Measurements from ENCODE around the gene RAPGEF2.

RAPGEF2 gene

GRCh38 chr4:159204566-159204965, 101.7 kb downstream of the RAPGEF2 start:
- DNase-seq: no peak

DNA sequence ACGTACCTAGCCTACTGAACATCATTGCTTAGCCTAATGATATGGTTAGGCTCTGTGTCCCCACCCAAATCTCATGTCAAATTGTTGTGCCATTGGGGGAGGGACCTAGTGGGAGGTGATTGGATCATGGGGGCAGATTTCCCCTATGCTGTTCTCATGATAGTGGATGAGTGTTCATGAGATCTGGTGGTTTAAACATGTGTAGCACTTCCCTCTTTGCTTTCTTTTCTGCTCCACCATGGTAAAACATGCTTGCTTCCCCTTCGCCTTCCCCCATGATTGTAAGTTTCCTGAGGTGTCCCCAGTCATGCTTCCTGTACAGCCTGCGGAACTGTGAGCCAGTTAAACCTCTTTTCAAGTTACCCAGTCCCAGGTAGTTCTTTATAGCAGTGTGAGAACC, 102.6 kb downstream of the RAPGEF2 start:
- no peak for DNase-seq

DNA sequence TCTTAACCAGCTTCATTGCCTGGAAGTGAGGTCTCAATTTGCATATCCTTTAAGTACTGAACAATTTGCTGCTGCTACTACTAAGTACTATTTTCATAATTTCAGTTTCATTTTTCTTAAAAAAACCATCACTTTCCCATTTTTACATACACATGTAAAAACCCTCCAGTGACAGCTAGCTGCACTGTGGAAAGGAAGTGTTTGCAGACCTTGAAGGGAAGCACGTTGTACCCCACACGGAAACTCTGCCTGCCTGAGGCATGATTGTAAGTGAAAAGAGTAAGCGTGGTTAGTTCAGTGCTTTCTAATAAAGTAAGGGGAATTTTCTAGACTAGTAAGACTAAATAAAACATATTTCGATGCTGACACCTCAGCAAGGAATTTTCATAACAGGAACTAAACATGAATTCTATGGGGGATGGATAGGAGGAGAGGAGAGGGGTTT, 103.6 kb downstream of the RAPGEF2 start:
- DNase-seq: no peak

- DNase-seq: no peak
Observed at GRCh38 chr4:159209249-159209648, 106.4 kb downstream of the RAPGEF2 start.

DNA sequence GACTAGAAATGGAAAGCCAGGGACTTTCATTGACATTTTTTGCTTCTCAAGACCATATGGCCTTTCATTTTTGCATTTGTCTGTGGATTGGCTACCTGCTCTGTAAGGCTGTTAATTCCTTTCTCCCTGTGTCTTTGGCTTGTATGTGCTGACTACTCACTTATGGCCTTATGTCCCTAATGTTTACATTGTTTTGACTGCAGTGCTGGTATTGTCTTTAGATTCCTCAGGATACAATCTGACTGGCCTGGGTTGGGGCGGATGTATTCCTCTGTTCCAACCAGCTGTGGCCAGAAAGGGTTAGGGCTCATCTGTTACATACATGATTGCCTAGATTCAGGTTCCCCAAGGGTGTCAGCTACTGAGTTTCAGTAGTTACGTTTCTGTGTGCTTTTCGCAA, 108.1 kb downstream of the RAPGEF2 start:
- no peak for DNase-seq

GRCh38 chr4:159212675-159213293, 109.9 kb downstream of the RAPGEF2 start:
- DNase-seq: no peak

DNA sequence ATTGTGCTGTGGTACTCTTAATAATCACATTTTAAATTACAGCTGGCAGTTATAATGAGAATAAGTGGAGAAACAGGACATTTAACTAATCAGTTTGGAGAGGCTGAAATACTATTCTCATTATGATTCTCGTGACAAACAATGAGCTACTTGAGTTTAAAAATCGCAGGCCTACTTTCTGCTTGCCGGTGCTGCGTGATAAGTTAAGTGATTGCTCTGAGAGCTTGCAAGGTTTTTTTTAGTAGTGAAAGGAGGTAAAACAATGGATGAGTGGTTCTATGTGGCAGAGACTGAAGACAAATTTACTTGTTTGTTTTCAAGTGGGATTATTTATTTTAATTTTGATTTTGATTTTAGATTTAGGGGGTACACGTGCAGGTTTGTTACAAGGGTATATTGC, 114.0 kb downstream of the RAPGEF2 start:
- DNase-seq: no peak

DNA sequence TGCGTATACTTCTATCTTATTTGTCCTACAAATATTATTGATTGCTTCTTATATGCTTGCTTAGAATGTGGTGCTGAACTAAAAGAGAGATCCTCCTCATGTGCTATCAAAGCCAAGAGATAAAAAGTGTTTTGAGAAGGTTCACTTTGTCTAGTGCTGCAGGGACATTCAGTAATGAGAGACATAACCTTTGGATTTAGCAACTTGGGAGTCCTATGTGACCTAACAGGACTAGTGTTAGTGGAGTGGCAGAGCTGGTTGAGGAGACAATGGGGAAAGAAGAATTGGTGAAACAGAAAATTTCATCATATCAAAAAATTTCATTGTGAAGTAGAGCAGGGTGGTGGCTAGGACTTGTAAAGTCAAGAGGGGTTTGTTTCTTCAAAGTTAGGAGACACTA, 117.0 kb downstream of the RAPGEF2 start:
- no peak for DNase-seq

DNA sequence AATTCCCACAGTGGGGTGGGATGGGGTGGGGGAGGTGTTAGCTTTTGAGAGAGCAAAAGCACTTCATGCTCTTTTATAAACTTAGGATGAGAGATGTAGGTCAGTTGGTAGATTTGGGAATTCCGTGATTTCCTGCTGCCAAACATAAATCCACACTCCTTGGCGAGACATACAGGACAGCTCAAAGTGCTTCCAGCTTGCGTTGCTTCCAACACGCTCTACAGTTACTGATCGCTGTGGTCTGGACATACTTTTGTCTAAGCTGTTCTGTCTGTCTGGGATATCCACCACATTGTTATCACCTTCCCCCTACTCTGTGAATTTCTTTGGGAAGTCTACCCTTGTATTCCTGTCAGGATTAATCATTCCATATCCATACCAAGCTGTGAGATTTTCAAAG, 117.5 kb downstream of the RAPGEF2 start:
- no peak for DNase-seq

- DNase-seq: no peak
Observed at GRCh38 chr4:159221280-159221679, 118.4 kb downstream of the RAPGEF2 start.

DNA sequence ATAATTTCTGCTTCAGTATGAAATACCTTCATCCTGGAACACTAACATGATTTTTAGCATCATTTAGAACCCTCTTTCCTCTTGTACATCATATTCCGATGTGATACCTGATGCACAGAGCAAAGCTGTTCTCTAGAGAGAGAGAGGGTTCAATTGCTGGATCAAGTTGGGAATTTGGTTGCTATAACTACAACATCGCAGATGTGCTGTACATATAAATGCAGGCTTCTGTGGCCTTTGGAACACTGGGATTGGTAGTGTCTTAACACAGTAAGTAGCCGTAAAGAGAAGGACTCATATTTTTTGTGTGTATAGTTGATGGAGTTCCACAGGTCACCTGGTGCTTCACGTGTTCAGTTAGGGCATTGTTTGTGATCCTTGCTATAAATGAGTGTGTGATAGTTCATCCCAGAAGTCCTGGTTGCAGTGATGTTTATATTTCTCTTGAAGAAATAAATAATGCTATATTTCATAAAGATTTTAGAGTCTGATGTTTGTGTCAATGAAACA, 119.2 kb downstream of the RAPGEF2 start:
- DNase-seq: no peak

DNA sequence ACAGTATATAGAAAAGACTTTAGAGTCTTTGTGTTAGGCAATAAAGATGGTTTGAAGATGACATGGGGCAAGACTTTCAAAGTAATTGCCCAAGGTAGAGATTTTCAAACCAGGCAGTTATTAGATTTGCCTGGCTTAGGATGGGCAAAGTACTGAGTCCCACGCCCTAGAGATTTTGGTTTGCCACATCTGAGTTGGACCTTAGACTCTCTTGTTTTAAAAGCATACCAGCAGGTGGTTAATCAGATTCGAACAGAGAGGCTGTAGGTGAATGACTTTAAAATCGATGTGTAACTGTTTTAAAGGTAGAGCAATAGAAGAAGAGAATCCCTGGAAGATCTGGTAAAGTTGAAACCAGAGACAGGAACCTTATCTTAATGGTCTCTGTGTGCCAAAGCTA, 121.5 kb downstream of the RAPGEF2 start:
- DNase-seq: no peak

- no peak for DNase-seq
Observed at GRCh38 chr4:159227378-159227777, 124.5 kb downstream of the RAPGEF2 start.

DNA sequence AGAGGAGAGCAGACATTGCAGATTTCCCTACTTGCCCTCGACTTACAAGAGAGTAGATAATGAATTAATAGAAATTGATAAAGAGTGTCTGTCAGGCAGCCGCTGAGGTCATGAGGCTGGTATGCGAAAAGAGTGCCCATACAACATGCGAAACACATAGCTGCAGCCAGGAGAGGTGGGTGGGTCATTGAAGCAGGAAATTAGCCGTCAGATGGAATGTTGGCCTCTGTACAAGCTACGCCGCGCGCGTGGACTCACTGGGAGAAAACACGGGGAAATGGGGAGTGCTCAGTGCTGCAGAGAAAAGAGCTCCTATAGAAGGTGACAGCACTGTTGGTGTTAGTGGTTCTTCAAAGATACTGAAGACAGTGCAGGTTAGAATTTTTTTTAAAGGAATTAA, 125.1 kb downstream of the RAPGEF2 start:
- no peak for DNase-seq

GRCh38 chr4:159229164-159229563, 126.3 kb downstream of the RAPGEF2 start:
- no peak for DNase-seq

DNA sequence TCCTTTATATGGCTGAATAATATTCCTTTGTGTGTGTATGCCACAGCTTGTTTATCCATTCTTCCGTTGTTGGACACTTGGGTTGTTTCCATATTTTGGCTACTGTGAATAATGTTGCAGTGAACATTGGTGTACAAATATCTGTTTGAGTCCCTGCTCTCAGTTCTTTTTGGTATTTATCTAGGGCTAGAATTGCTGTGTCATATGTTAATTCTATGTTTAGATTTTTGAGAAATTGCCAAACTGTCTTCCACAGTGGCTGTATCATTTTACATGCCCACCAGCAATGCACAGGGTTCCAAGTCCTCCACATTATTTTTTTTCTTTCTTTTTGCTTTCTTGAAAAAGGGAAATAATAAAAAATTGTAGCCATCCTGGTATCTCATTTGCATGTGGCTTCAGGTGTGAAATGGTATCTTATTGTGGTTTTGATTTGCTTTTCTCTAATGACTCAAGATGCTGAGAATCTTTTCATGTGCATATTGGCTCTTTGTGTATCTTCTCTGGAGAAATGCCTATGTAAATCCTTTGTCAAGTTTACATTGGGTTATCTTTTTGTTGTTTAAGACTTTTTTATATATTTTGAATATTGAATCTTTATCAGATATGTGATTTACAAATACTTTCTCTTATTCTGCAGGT, 129.7 kb downstream of the RAPGEF2 start:
- no peak for DNase-seq

DNA sequence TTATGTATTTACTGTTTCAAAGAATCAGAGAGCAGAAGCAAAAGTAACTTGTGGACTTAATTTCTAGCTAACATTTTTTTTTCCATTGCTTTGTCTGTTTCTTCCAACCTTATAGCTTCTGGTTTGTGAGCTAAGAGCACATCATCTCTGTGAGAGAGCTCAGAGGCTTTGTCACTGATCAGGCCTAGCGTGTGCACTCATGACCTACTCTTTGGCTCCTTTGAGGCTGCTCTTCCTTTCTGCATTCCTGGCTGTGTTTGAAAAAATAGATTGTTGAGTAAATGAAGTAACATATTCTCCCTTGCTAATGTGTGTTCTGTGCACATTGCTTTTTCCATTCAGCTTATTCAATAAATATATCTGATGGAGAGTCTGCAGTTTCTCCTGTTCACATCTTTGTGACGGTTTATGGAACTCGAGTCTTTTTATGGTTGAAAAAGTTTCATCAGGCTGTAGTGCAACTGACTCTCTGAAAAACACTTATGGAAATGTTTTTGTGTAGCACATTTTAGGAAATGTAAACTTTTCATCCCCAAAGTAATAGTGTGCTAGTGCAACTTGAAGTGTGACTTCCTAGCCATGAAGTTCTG, 133.0 kb downstream of the RAPGEF2 start:
- DNase-seq: no peak

GRCh38 chr4:159237975-159238374, 135.1 kb downstream of the RAPGEF2 start:
- DNase-seq: no peak

DNA sequence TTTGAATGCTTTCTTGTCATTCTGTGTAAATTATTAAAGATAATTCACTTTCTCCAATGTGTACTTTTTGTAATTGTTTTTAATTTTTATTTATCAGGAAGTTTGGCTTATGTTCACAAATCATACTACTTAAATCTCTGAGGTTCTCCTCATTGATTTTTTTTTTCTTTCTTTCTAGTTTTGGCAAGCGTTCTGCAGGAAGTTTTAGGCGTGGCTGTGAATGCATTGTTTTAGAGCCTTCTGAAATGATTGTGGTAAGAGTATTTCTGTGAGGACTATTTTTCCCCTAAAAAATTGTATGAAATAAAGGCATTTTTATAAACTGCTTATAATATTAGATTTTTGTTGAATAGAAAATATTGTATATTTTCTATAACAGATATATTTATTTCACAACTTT, 135.8 kb downstream of the RAPGEF2 start:
- DNase-seq: no peak

GRCh38 chr4:159239629-159240028, 136.8 kb downstream of the RAPGEF2 start:
- DNase-seq: no peak

- no peak for DNase-seq
Observed at GRCh38 chr4:159240046-159240445, 137.2 kb downstream of the RAPGEF2 start.

GRCh38 chr4:159240687-159241086, 137.8 kb downstream of the RAPGEF2 start:
- no peak for DNase-seq

DNA sequence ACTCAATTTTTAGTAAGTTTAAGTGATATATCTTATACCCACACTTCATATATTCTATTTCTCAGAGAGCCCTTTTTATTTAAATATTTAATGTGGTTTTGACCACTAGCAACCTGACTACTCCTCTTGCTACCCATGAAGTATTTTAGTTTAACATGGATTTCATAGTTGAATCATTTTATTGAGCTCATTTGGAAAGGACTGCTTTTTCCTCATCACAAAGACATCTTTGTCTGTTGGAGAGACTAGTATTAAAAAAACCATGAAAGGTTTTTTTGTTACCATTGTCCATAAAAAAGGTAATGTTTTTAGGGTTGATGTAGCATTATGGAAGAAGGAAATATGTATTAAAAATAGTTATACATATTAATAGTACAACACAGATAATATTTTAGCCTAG, 139.5 kb downstream of the RAPGEF2 start:
- DNase-seq: no peak

- DNase-seq: no peak
Observed at GRCh38 chr4:159248384-159249178, 145.7 kb downstream of the RAPGEF2 start.

Measured in activated gamma-delta T cell treated with Interleukin-2 at 50 U/mL for 16 hours (primary cell).